CD4-positive, alpha-beta T cell treated with Interleukin-6 at 100 ng/mL for 8 hours (primary cell): ENCODE results near the gene DSPP.

Experiments used
- DNase-seq: peaks from one replicate; pipeline ENCODE4 v3.0.0-alpha.2; 2020; ENCODE audit warnings: mixed read lengths, low spot score

DSPP gene

DNA sequence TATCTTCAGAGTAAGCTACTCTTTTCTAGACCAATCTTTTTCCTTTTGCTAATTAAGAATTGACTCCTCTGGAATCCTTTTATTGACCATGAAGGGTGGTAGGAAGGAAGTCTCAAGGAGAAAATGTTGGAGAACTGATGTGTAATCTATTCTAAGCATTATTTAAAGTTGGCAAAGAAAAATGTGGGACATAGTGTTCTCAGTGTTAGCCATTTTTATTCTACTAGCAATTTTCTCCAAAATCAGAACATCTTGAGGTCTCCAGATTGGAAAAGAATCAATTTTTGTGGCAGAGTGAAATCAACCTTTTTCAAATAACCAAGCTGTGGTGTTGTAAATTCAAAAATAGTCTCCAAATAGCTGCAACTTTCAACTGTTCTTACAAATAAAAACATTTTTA, 23.3 kb downstream of the DSPP start:
- no peak for DNase-seq

DNA sequence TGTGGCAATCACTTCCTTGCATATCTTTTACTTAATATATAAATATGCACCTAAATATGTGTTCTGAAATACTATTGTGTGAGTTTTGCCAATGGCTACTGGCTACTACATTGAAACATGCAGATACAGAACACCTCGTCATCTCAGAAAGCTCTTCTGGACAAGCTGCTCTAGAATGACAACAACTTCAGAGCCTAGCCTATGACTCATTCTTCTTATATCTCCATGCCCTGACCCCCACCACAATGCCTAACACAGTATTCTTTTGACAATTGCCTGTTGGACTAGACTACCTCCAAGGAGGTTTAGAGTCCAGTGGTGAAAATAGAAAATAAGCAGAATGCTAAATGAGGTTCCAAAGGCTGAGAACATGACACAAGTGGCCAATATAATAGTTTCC, 24.1 kb downstream of the DSPP start:
- DNase-seq, result no peak

DNA sequence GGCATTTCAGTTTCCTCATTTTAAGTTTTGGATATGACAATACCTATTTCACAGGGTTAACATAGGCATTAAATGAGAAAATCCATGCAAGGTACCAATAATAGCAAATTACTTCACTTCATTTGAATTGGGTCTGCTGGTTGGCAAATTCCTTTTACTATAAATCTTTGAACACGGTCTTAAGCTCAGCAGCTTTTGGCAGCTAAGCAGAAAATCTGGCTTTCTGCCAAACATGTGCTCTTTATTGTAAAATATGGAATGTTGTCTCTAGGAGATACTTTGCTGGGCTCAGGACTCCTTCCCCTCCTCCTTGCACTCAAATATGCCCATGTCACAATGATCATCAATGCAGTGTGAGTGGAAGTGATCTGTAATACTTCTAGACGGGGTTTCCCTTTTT, 24.9 kb downstream of the DSPP start:
- no peak for DNase-seq

DNA sequence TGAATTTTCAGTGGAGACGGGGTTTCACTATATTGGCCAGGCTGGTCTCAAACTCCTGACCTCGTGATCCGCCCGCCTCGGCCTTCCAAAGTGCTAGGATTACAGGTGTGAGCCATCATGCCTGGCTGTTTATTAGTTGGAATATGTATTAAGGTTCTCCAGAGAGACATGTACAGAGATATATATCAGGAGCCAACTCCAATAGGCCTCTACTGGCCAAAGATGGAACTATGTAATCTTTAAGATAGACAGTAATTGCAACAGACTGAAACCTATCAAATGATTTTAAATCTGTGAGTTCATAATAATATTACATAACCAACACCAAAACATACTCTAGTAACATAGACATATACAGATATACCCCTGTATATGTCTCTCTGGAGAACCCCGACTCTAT, 36.0 kb downstream of the DSPP start:
- no peak for DNase-seq

DNA sequence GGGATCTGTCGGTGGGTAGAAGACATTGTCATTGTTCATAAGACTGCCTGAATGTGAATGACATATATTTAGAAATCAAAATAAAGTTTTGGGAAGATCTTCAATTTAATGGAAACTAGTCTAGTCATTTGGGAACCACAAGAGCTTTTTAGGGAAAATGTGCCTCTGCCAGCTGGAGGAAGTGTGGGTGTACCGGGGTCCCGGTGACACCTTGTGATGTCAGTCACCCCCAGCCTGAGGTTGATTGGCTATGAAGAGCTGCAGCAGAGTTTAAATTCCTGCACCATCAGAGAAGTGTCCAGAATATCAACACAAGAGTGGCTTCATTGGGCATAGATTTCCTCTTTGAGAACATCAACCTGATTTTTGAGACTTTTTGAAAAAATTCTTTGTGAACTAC, 41.7 kb downstream of the DSPP start, which contains the start of gene DMP1:
Gene DMP1, plus strand, starts transcription at position 301 of the 400 bp plus-strand sequence. CDS start 6,213 bp downstream, outside the sequence.
- no peak for DNase-seq

DNA sequence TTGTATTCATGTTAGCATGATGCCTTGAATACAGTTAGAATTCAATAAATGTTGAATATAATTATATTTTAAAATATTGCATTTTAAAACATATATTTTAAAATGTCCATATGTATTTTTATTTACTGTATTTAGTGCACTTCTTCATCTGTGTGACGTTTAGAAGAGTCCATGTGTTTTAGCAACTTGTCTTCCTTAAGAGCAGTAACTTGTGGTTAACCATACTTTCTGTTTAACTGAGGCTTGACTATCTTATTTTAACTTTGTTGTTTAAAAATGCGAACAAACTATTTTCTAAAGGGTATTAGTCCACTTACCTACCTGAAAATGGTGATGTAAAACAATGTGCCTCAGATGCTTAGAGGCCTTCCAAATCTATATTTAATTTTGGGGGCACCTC, 42.6 kb downstream of the DSPP start:
- no peak for DNase-seq

DNA sequence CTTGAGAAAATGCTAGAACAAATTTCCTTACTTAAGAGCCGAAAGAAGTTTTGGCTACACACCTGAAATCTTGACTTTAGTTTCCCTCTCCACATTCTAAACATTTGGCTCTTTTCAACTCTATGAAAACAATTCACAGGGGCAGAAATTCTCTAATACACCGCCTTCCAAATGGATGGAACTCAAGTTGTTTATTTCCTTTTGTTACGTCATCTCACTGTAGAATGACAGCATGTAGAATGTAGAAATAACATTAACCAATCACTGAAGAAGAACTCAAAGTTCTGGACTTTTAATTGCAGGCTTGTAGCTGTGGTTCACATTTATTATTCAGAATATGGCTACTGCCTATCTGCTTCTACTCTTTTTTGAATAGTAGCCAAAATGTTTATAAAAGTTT, 43.6 kb downstream of the DSPP start:
- DNase-seq, result no peak

DNA sequence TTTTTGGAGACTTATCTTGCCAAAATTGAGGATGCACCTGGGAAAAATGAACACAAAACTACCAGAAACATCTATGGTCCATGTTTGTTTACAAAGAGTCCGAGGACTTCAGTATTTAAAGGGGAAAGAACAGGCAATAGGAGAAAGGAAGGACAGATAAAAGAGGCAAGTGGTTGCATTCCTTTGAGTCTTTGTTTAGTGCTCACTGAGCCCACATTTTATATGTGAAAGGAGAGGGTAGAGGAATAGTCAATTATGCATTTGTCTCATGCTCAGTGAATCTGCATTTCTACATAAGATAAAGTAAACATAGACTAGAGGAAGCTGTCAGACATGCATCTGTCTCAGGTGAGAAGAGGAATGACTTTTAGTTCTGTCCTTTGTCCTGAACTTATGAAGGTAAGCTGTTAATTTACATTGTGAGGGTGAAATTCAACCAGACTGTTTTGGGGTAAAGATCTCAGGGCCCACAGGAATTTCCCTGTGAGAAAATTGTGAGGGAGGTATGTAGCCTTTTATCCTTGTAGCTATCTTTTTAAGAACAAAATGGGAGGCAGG, 46.2 kb downstream of the DSPP start:
- DNase-seq, result no peak

DNA sequence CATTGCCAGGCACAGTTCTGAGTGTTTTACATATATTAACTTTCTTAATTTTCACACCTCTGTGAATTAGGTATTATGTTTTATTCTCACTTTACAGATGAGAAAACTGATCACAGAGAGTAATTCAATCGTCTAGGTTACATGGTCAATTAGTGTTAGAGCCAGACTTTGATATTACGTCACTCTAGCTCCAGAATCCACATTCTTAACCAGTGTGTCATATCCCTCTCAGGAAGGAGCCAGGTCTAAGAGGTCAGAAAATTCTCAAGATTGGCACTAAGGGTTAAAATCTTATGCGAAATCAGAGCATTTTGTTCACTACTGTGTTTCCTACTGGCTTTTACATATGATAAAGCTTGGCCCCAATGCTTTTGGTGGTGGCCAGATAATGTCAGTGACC, 49.2 kb downstream of the DSPP start:
- no peak for DNase-seq

DNA sequence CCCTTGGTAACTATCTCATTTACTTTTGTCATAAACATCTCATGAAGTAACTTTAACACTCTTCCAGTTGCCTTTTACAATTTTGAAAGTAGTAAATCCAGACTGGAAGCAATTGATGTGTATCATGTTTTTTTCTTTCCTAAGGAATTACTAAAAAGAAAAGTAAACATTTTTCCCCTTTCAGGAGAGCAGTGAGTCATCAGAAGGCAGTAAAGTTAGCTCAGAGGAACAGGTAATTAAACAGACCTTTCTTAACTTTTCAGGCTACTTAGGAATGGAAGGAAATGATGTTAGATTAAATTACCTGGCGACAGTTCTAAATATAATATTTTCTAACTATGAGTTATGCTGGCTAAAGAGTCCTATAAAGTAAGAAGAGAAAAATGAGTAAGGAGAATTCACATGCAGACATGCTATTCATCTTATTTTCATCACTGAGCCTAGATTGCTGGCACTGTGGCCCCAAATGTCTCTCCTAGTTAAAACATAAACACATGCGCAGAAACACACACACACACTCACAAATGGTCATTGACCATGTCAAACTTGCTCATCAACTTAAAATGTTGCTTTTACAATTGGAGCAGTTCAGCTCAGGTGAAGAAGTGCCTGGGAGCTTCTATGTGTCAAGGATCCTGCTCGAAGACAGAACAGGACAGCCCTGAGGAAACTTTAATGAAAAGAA, 51.1 kb downstream of the DSPP start:
- no peak for DNase-seq

DNA sequence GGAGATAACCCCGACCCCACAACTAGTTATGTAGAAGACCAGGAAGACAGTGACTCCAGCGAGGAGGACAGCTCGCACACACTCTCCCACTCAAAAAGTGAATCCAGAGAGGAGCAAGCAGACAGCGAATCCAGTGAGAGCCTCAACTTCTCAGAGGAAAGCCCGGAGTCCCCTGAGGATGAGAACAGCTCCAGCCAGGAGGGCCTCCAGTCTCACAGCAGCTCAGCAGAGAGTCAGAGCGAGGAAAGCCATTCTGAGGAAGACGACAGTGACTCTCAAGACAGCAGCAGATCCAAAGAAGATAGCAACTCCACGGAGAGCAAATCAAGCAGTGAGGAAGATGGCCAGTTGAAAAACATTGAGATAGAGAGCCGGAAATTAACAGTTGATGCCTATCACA, 54.5 kb downstream of the DSPP start:
- DNase-seq, result no peak
